HG02840 (cell line): Measurements from ENCODE around the gene NCBP2.
"Not testable (repeated sequence)": the region's sequence is repeated elsewhere in the genome, so short reads cannot be mapped to it uniquely, and the experiment has no call there.

Experiments
- ATAC-seq: cut with Tn5 transposase; IDR thresholded peaks from one replicate; pipeline ENCODE4 v1.9.1; 2021; ENCODE audit warnings: mild to moderate bottlenecking, moderate library complexity, moderate number of reproducible peaks; ENCODE audit not compliant: unreplicated experiment, low FRiP score

The NCBP2 gene

GRCh38 chr3:196968233-196969133 lies 26.2 kb upstream of the NCBP2 start, which contains the start of gene PIGZ:
Gene PIGZ (minus strand): TSS chr3:196968833. CDS start chr3:196952031, 16,802 bp downstream.
- peak; percentile 51 for ATAC-seq

- ATAC-seq, result no peak
Observed at GRCh38 chr3:196967412-196968232, 25.3 kb upstream of the NCBP2 start.

GRCh38 chr3:196966526-196967401 lies 24.4 kb upstream of the NCBP2 start:
- ATAC-seq, result no peak

- ATAC-seq, result no peak
Observed at GRCh38 chr3:196965804-196966173, 23.5 kb upstream of the NCBP2 start.

- no peak for ATAC-seq
Observed at GRCh38 chr3:196965112-196965803, 22.9 kb upstream of the NCBP2 start.

GRCh38 chr3:196963631-196963953 lies 21.3 kb upstream of the NCBP2 start:
- no peak for ATAC-seq

- ATAC-seq, result no peak
Observed at GRCh38 chr3:196962930-196963630, 20.8 kb upstream of the NCBP2 start.

- no peak for ATAC-seq
Observed at GRCh38 chr3:196962108-196962929, 20.0 kb upstream of the NCBP2 start.

GRCh38 chr3:196954832-196955231 lies 12.5 kb upstream of the NCBP2 start:
- ATAC-seq, result no peak

GRCh38 chr3:196951371-196951770 lies 9.0 kb upstream of the NCBP2 start:
- ATAC-seq, result no peak

GRCh38 chr3:196949750-196950149 lies 7.4 kb upstream of the NCBP2 start:
- ATAC-seq, result no peak

- ATAC-seq, result no peak
Observed at GRCh38 chr3:196949285-196949619, 6.9 kb upstream of the NCBP2 start.

GRCh38 chr3:196948442-196949284 lies 6.3 kb upstream of the NCBP2 start:
- ATAC-seq, result no peak

GRCh38 chr3:196947860-196948441 lies 5.6 kb upstream of the NCBP2 start:
- ATAC-seq, result no peak

- ATAC-seq, result no peak
Observed at GRCh38 chr3:196947136-196947859, 5.0 kb upstream of the NCBP2 start.

- not testable (repeated sequence) for ATAC-seq
Observed at GRCh38 chr3:196944037-196944790, 1.9 kb upstream of the NCBP2 start.
